Body of pancreas (tissue), 4 donors: ENCODE measurements around the gene RNF111.

ENCODE experiments used
- CTCF ChIP-seq, 7 experiments: fragments of 450-650 bp in 4 of 7; fragments of 200-600 bp in 3 of 7; sonication (generic) in 3 of 7; IDR thresholded peaks; one replicate each; pipeline ENCODE4 v1.5.1; 2016 to 2019; ENCODE audit warnings: antibody characterized with exemption in 7 of 7
- POLR2A ChIP-seq, 3 donors: fragments of 450-650 bp; IDR thresholded peaks; one replicate each; pipeline ENCODE4 v1.6.1; 2016; ENCODE audit warnings: antibody characterized with exemption in 3 of 3, mild to moderate bottlenecking in 2 of 3

GRCh38 chr15:59026207-59026606 lies 38.7 kb downstream of the RNF111 start:
- no peak for TF ChIP-seq POLR2A (IDR thresholded peaks at IDR 0.05)
- no peak for TF ChIP-seq CTCF (IDR thresholded peaks at IDR 0.05)
